ENCODE data around the gene NEURL4.
A peak's percentile ranks its signal among the peaks of the same experiment; 100 is the strongest.
"Not testable (repeated sequence)": the region's sequence is repeated elsewhere in the genome, so short reads cannot be mapped to it uniquely, and the experiment has no call there.

The NEURL4 gene

DNA sequence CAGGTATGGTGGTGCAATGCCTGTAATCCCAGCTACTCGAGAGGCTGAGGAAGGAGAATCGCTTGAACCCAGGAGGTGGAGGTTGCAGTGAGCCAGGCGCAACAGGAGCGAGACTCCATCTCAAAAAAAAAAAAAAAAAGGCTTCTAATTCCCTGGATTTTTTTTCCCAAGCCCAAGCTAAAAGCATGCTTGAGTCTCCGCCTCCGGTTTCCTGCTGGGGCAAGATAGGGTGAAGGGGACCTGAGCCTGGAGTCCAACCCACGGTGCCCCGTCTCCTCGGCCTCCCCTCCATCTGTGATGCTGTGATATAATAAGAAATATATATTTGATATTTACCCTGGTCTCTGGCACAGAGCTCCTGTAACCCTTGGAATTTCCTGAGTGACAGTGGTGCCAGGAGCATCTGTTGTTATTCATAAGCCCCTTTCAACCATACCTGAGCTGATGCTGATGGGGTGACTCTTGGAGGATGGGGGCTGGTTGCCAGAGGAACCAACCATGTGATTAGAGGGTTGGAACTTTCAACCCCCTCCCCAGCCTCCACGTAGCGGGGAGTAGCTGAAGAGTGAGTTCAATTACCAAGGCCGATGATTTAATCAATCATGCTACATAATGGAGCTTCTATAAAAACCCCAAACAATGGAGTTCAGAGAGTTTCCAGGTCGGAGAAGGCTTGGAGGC, 38.9 kb upstream of the NEURL4 start:
- Histone ChIP-seq H3K36me3 (ENCODE audit: low read depth) (no peaks in the 10 kb centered on the region), H3K4me3 (ENCODE audit: severe bottlenecking) (no peak overlapping the region), H3K27me3 (ENCODE audit: insufficient read depth, poor library complexity, severe bottlenecking) (no peaks in the 10 kb centered on the region), H3K4me1 (ENCODE audit: insufficient read depth, poor library complexity, severe bottlenecking) (no peaks in the 10 kb centered on the region), H3K9me3 (ENCODE audit: severe bottlenecking) (no peaks in the 10 kb centered on the region), H3K27ac (ENCODE audit: poor library complexity, severe bottlenecking) (no peak overlapping the region)
- TF ChIP-seq CTCF (IDR thresholded peaks at IDR 0.05; ENCODE audit: poor library complexity, severe bottlenecking) = no peak
- no peak for DNase-seq (ENCODE audit: low spot score)
- no peak for ATAC-seq (ENCODE audit: low read depth)

- DNase-seq (ENCODE audit: low spot score) = no peak
- ATAC-seq (ENCODE audit: low read depth) = no peak
- Histone ChIP-seq H3K27ac (ENCODE audit: poor library complexity, severe bottlenecking) (no peak overlapping the region), H3K4me1 (ENCODE audit: insufficient read depth, poor library complexity, severe bottlenecking) (no peaks in the 10 kb centered on the region), H3K36me3 (ENCODE audit: low read depth) (no peaks in the 10 kb centered on the region), H3K9me3 (ENCODE audit: severe bottlenecking) (no peaks in the 10 kb centered on the region), H3K4me3 (ENCODE audit: severe bottlenecking) (no peak overlapping the region), H3K27me3 (ENCODE audit: insufficient read depth, poor library complexity, severe bottlenecking) (no peaks in the 10 kb centered on the region)
- no peak for TF ChIP-seq CTCF (IDR thresholded peaks at IDR 0.05; ENCODE audit: poor library complexity, severe bottlenecking)
These were observed 37.9 kb upstream of the NEURL4 start for GRCh38 chr17:7367083-7367482.

DNA sequence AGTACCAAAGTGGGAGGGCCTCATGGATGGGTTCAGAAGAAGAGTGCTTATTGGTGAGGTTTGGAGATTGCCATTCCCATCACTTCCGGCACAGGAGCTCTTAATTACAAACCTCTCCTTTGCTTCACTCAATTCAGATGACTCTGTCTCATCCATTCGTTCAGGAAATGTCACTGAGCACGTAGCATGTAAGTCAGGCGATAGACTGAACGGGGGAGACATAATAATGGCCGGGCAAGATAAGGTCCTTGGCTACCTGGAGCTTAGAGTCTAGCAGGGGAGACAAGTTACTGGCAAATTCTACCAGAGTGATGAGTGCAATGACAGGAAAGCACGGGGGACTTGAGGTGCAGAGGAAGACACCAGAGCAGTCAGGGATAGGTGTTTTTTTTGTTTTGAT, 36.8 kb upstream of the NEURL4 start:
- not testable (repeated sequence) for H3K36me3 ChIP-seq (ENCODE audit: low read depth); H3K4me1 ChIP-seq (ENCODE audit: insufficient read depth, poor library complexity, severe bottlenecking); DNase-seq (ENCODE audit: low spot score); H3K27ac ChIP-seq (ENCODE audit: poor library complexity, severe bottlenecking); H3K4me3 ChIP-seq (ENCODE audit: severe bottlenecking); H3K9me3 ChIP-seq (ENCODE audit: severe bottlenecking); ATAC-seq (ENCODE audit: low read depth); H3K27me3 ChIP-seq (ENCODE audit: insufficient read depth, poor library complexity, severe bottlenecking)

DNA sequence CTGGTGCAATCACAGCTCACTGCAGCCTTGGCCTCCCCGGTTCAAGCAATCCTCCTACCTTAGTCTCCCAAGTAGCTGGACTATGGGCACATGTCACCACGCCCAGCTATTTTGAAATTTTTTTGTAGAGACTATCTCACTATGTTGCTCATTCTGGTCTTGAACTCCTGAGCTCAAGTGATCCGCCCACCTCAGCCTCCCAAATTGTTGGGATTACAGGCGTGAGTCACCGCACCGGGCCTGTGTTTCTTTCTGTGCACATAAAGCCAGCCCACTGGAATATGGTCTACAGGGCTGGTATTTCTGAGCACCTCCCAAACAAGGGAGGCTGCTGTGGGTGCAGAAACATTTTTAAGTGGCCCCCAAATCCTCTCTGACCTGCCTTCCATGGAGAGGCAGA, 34.2 kb upstream of the NEURL4 start:
- ATAC-seq (ENCODE audit: low read depth) (peak; percentile 61), DNase-seq (ENCODE audit: low spot score) (no peak)
- Histone ChIP-seq H3K9me3 (ENCODE audit: severe bottlenecking) (no peaks in the 10 kb centered on the region), H3K27me3 (ENCODE audit: insufficient read depth, poor library complexity, severe bottlenecking) (no peaks in the 10 kb centered on the region), H3K4me3 (ENCODE audit: severe bottlenecking) (no peak overlapping the region), H3K27ac (ENCODE audit: poor library complexity, severe bottlenecking) (no peak overlapping the region), H3K36me3 (ENCODE audit: low read depth) (no peaks in the 10 kb centered on the region), H3K4me1 (ENCODE audit: insufficient read depth, poor library complexity, severe bottlenecking) (no peaks in the 10 kb centered on the region)
- no peak for TF ChIP-seq CTCF (IDR thresholded peaks at IDR 0.05; ENCODE audit: poor library complexity, severe bottlenecking)

DNA sequence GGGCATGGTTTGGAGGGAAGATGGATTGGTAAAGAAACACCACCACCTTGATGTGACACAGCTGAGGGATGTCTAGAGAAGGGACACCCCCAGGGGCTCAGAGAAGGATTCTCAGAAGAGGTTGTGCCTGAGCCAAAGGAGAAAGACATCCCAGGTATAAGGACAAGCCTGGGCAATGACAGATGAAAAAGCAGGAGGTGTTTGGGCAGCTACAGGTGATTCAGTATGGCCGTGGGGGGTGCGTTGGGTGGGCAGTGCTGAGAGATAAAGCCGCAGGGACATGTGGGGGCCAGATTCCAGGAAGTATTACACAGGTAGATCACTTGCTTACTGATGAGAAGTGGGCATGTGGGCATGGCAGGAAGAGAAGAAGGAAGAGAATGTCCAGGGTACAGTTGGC, 32.8 kb upstream of the NEURL4 start:
- ATAC-seq (ENCODE audit: low read depth) (peak; percentile 58), DNase-seq (ENCODE audit: low spot score) (no peak)
- H3K4me3 ChIP-seq (ENCODE audit: severe bottlenecking) = no peak overlapping the region
- H3K27me3 ChIP-seq (ENCODE audit: insufficient read depth, poor library complexity, severe bottlenecking) = no peaks in the 10 kb centered on the region
- H3K4me1 ChIP-seq (ENCODE audit: insufficient read depth, poor library complexity, severe bottlenecking) = no peaks in the 10 kb centered on the region
- no peak for TF ChIP-seq CTCF (IDR thresholded peaks at IDR 0.05; ENCODE audit: poor library complexity, severe bottlenecking)
- no peak overlapping the region for H3K27ac ChIP-seq (ENCODE audit: poor library complexity, severe bottlenecking)
- H3K36me3 ChIP-seq (ENCODE audit: low read depth) = no peaks in the 10 kb centered on the region
- no peaks in the 10 kb centered on the region for H3K9me3 ChIP-seq (ENCODE audit: severe bottlenecking)

Data from RWPE2 (cell line).